Thyroid gland (tissue), 4 donors: Measurements from ENCODE around the gene RAB1B. TPM values are rescaled to one million over a fixed set of nuclear protein-coding genes. Genes with fewer than 3 reads are reported as not detected.

Source experiments
- DNase-seq, 2 donors: peaks; one replicate each; pipeline ENCODE4 v3.0.0-alpha.2; 2019
- H3K27ac ChIP-seq, 3 donors: fragments of 200-600 bp; sonication (generic); 1 replicate in 2 of 3; 2 replicates in 1 of 3; pipeline ENCODE4 v1.5.1; 2016 to 2019; ENCODE audit warnings: mild to moderate bottlenecking in 1 of 3, moderate library complexity in 1 of 3
- H3K27me3 ChIP-seq: fragments of 200-600 bp; sonication (generic); one replicate; pipeline ENCODE4 v1.5.1; 2019
- H3K36me3 ChIP-seq, 2 donors: fragments of 200-600 bp; sonication (generic); one replicate each; pipeline ENCODE4 v1.5.1; 2016 to 2019
- H3K4me1 ChIP-seq, 2 donors: fragments of 200-600 bp; sonication (generic); one replicate each; pipeline ENCODE4 v1.5.1; 2017 to 2019
- H3K4me3 ChIP-seq, 3 donors: fragments of 200-600 bp; sonication (generic); replicated peaks in 1 of 3; 1 replicate in 2 of 3; 2 replicates in 1 of 3; pipeline ENCODE4 v1.5.1; 2016; ENCODE audit warnings: mild to moderate bottlenecking in 1 of 3
- H3K9me3 ChIP-seq: fragments of 200-600 bp; sonication (generic); one replicate; pipeline ENCODE4 v1.5.1; 2017
- POLR2A ChIP-seq, 2 donors: fragments of 450-650 bp; IDR thresholded peaks; one replicate each; pipeline ENCODE4 v1.6.1; 2017; ENCODE audit warnings: antibody characterized with exemption in 2 of 2, mild to moderate bottlenecking in 2 of 2, moderate library complexity in 1 of 2
- WGBS, 2 donors: methylation state at CpG; one replicate each; pipeline ENCODE4 v1.1.5; 2017; 5-methylcytosine and 5-hydroxymethylcytosine counted together
- intact Hi-C: fragments of 100-400 bp; cut with DNase I; formaldehyde crosslinking; loops from one replicate; pipeline ENCODE4 v1.15.1; 2023
- total RNA-seq, 4 donors: library from RNA; depleted of rRNA; stranded (reverse); fragments of >200 nt; gene quantifications; one replicate each; pipeline ENCODE4 v1.2.3, GENCODE V29; 2016
- TF ChIP-seq, protein P1 (sequence below), 6 experiments: fragments of 200-600 bp in 3 of 6; fragments of 450-650 bp in 3 of 6; sonication (generic) in 3 of 6; IDR thresholded peaks; one replicate each; pipeline ENCODE4 v1.5.1; 2016 to 2019; ENCODE audit warnings: antibody characterized with exemption in 6 of 6, mild to moderate bottlenecking in 2 of 6, inconsistent platforms in 1 of 6, moderate library complexity in 1 of 6

The RAB1B gene
- total RNA-seq, 4 donors from 2014 or later = 122 to 166 (median 130) TPM

DNA sequence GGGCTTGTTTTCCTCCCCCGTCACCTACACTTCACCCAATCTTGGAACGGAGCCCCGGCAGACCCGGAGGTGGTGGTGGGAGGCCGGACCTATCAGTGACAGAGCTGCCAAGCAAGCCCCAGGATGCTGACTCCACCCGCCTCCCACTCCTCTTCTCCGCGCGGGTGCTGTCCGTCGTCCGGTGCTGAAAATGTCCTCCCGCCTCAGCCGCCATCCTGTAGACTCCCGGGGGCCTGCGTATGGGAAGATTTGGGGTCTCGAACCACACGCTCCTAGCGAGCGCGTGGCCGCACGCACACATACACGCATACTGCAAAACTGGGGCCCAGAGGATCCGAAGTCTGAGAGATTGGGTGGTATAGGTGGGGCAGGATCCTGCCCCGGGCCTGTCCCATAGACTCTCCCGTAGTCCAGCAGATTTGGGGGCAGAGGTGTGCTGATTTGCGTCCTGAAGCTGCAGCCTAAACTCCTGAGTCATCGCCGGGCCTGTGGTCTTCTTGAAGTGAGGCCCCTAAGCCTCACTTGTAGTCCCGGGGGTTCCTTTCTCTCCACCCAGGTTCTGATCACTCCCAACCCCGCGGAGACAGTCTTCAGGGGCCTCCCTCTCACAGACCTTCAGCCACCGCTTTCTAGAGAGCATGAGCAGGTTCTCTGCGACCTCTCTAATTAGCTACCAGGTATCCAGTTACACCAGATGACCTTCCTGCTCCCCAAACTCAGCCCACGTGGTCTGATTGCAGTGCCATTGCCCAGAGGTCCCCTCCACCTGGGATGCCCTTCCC is 21.3 kb downstream of the RAB1B start:
- intact Hi-C loops = loop anchor here (5.0 kb wide), 1 partner anchor 133 kb away; the partner anchor contains the start of gene NPAS4
- no peaks in the 10 kb centered on the region for H3K36me3 ChIP-seq
- 14 to 29% methylated on average over 11 to 29 of the region's 36 CpGs for whole genome bisulfite sequencing, 2 donors
- H3K4me1 ChIP-seq = peaks cover 22% of the 10 kb centered on the region in 2 donors
- no peaks in the 10 kb centered on the region for H3K9me3 ChIP-seq
- TF ChIP-seq, protein P1, sequence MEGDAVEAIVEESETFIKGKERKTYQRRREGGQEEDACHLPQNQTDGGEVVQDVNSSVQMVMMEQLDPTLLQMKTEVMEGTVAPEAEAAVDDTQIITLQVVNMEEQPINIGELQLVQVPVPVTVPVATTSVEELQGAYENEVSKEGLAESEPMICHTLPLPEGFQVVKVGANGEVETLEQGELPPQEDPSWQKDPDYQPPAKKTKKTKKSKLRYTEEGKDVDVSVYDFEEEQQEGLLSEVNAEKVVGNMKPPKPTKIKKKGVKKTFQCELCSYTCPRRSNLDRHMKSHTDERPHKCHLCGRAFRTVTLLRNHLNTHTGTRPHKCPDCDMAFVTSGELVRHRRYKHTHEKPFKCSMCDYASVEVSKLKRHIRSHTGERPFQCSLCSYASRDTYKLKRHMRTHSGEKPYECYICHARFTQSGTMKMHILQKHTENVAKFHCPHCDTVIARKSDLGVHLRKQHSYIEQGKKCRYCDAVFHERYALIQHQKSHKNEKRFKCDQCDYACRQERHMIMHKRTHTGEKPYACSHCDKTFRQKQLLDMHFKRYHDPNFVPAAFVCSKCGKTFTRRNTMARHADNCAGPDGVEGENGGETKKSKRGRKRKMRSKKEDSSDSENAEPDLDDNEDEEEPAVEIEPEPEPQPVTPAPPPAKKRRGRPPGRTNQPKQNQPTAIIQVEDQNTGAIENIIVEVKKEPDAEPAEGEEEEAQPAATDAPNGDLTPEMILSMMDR (IDR thresholded peaks at IDR 0.05) = no peak
- TF ChIP-seq POLR2A (IDR thresholded peaks at IDR 0.05) = no peak
- peak overlapping the region; percentile 74 to 88 (median 74) for H3K27ac ChIP-seq
- H3K4me3 ChIP-seq = peak overlapping the region in 2 of 3 donors; percentile 48 to 93
- H3K27me3 ChIP-seq = peaks cover 4% of the 10 kb centered on the region
- peak; percentile 75 to 79 for DNase-seq

DNA sequence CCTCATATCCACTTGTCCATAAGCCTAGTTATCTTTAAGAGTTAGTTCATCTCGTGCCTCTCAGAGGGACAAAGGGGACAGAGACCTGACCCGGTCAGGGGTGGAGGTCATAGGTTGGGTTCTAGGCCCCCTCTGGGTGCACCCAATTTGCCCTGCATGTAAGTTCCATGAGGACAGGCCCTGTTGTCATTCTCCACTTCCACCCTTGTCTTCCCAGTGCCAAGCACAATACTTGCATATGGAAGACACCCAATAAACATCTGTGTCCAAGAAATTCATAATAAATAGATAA is 21.8 kb downstream of the RAB1B start:
- H3K4me1 ChIP-seq = peaks cover 22% of the 10 kb centered on the region in 2 donors
- no peak overlapping the region for H3K27ac ChIP-seq
- TF ChIP-seq, protein P1 (IDR thresholded peaks at IDR 0.05) = no peak
- no peak for TF ChIP-seq POLR2A (IDR thresholded peaks at IDR 0.05)
- H3K4me3 ChIP-seq = no peak overlapping the region
- peaks cover 4% of the 10 kb centered on the region for H3K27me3 ChIP-seq
- H3K9me3 ChIP-seq = no peaks in the 10 kb centered on the region
- intact Hi-C loops = no loop called here
- 85 to 91% methylated on average over 2 of the region's 2 CpGs for WGBS, 2 donors
- H3K36me3 ChIP-seq = no peaks in the 10 kb centered on the region
- no peak for DNase-seq

DNA sequence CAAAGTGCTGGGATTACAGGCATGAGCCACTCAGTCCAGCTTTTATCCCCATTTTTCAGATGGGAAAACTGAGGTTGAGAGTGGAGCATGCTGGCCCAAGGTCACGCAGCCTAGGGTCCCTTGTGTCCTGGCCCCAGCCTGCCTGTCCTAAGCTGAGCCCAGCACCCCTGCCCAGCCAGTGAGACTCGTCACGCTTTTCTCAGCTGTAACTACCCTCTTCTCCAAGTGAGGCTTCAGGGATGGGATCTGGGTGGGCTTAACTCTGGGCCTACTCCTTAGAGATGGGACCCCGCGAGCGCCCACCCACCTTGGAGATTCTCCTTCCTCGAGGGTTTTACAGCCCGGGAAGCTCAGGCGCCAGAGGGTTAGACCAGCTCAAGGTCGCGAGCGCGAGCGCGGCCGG is 22.9 kb downstream of the RAB1B start:
- Histone ChIP-seq H3K27ac (no peak overlapping the region), H3K36me3 (no peaks in the 10 kb centered on the region), H3K9me3 (no peaks in the 10 kb centered on the region), H3K4me1 (peaks cover 22% of the 10 kb centered on the region in 2 donors), H3K4me3 (no peak overlapping the region), H3K27me3 (peaks cover 4% of the 10 kb centered on the region)
- no peak for DNase-seq
- intact Hi-C loops = no loop called here
- 30 to 37% methylated on average over 6 to 9 of the region's 16 CpGs for WGBS, 2 donors
- TF ChIP-seq, protein P1 (IDR thresholded peaks at IDR 0.05) = no peak
- no peak for TF ChIP-seq POLR2A (IDR thresholded peaks at IDR 0.05)

DNA sequence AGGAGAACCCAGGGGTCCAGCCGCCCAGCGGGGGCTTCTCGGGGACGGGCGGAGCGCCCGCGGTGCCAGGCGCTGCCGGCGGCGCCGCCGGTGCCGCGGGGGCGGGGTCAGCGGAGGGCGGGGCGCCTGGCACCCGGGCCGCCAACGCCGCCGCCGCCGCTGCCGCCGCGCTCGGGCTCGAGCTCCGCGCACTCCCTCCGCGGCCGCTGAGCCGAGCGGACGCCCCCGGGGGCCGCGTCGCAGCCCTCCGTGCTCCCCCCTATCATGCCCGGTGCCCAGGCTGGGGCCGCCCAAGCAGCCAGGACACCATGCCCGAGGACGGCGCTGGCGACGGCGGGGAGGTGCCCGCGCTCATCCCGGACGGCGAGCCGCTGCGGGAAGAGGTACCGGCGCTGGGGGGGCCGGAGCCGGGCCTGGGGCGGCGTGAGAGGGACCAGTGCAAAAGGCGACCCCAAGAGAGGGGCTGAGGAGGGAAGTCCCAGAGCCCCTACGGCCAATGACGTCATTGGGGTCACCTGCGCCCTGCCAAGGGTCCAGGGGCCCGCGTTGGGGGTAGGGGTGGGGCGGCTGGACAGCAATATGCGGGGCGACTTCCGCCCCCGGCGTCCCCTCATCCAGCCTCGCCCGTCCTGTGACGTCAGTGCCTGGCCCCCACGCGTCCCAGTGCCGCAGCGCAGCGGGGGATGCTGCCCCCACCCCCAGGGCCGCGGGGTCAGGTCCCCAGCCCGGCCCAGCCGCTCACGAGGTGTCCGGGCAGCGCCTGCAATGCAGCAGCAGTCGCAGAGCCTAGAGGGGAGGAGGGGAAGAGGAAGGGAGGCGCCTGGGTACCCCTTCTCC is 23.5 kb downstream of the RAB1B start, which contains the start of gene TMEM151A:
Gene TMEM151A, plus strand, starts transcription at position 189 of the 837 bp plus-strand sequence. Its CDS starts 120 bp downstream, at position 309.
- TF ChIP-seq, protein P1 (IDR thresholded peaks at IDR 0.05) = no peak
- TF ChIP-seq POLR2A (IDR thresholded peaks at IDR 0.05) = no peak
- H3K9me3 ChIP-seq = no peaks in the 10 kb centered on the region
- no peaks in the 10 kb centered on the region for H3K36me3 ChIP-seq
- peaks cover 4% of the 10 kb centered on the region for H3K27me3 ChIP-seq
- DNase-seq = no peak
- no peak within 1 kb of the TSS for H3K27ac ChIP-seq
- intact Hi-C loops = no loop called here
- H3K4me1 ChIP-seq = peaks cover 22% of the 10 kb centered on the region in 2 donors
- peak within 1 kb of the TSS in 1 of 3 donors; percentile 36 for H3K4me3 ChIP-seq
- WGBS, 2 donors = 14 to 60% methylated on average over 1 to 6 of the region's 95 CpGs
